ENCODE data around the gene SMIM44. TPM values are rescaled to one million over a fixed set of nuclear protein-coding genes. Genes with fewer than 3 reads are reported as not detected.

SMIM44 gene
- total RNA-seq, 1 donor from 2014 or later: not detected

DNA sequence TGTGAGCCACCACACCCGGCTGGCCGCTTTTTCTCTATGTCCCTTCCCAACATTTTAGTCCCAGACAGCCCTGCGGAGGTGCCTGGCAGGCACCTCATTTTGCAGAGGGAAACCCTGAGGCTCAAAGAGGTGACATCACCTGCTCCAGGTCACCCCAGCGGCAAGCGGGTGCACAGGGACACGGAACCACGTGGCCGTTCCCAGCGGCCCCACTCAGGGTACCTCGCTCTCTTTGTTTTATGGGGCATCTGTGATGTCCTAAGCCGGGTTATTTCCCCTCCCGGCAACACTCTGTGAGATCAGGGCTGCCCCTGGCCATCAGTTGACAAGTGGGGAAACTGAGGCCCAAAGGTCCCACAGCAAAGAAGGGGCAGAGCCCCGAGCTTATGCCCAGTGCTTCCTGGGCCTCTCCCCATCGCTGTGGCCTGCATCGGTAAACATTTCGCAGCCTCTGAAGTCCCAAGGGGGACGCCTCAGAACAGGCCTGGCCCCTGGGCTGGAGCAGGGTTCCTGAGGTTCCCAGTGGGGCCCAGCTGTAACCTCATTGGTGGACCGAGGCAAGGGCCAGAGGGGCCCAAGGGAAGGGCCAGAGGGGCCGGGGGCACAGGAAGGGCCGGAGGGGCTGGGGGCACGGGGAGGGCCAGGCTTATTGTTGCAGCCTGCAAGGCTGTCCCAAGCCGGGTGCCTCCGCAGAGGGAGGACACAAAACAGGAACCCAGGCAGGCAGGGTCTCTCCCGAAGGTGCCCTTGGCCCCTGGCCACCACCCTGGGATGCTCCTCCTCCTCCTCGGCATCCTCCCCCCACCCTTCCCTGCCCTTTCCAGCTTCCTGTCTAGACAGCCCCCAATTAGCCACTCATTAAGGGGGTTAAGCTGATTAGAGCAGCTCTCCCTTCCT lies 41.9 kb downstream of the SMIM44 start:
- no peak for DNase-seq (ENCODE audit: low spot score)

DNA sequence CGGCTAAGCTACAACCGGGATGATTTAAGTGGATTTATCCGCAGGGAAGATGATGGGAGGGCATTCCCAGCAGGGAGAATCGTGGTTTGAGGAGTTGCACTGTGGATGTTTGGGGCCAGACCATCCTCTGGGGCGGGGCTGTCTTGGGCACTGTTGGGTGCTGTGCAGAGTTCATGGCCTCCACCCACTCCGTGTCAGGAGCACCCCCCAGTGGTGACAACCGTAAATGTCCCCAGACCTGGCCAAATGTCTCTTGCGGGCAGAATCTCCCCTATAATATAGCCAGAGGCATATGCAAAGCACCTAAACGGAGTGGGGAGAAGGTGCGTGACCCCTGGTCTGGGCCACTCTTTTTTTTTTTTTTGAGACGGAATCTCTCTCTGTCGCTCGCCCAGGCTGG lies 43.2 kb downstream of the SMIM44 start:
- no peak for DNase-seq (ENCODE audit: low spot score)

DNA sequence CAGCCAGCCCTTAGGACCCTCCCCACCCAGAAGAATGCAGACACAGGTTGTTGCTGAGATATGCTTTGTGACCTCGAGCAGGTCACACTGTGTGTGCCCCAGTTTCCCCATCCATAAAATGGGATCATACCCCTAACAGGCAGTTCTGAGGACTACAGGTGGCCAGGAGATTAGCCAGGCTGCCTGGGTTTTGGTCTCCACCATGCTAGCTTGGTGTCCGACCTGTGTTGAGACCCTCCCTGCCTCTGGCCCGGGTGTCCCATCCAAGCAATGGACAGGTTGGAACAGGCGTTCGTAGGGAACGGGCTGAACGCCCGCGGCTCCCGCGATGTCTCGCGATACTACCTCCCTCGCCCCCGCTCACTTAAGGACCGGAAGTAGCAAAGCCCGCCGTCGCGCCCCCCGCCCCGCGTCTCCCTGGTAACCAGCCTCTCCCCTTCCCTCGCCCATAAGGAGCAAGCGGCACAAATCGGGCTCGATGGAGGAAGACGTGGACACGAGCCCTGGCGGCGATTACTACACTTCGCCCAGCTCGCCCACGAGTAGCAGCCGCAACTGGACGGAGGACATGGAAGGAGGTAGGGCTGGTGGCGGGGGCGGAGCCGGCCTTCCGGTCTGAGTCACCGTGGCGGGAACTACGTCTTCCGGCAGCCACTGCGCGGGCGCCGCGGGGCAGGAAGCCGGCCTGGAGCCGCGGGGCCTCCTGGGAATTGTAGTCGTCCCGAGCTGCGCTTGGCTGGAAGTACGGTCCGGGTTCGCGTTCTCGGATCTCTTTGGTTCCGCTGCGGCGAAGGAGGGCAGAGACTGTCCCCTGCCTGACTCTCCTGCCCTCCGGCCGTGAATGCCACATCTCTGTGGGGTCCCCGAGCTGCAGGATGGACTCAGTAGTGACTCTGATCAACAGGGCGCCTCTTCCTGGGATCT lies 48.3 kb downstream of the SMIM44 start:
- peak; percentile 96 for DNase-seq (ENCODE audit: low spot score)

DNA sequence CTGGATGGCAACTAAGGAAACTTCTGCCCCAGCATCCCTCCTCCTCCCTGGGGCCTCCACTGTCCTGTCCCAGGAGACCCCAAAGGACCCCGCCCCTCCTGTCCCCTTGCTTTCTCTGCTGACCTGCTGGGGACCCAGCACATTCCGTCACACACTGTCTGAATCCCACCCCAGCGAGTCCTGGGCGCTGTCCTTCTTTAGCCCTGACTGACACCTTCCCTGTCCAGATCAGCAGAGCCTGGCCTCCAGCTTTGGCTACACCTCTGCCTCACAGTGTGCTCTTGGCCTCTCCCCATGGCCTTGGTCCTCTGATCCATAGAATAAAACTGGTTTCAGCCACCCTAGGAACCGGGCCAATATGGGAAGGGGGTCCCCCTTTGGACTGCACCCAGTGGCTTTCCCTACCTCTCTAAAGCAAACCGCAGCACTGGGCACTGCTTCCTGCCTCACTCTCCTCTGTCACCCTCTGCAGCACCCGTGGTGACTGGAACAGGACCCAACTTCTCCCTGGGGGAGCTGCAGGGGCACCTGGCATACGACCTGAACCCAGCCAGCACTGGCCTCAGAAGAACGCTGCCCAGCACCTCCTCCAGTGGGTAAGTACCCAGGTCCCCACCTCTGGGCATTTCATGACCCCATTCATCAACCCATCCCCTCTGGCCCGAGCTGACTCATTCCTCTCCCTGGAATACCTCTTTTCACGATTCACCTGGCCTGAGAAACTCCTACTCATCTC lies 49.3 kb downstream of the SMIM44 start:
- no peak for DNase-seq (ENCODE audit: low spot score)

DNA sequence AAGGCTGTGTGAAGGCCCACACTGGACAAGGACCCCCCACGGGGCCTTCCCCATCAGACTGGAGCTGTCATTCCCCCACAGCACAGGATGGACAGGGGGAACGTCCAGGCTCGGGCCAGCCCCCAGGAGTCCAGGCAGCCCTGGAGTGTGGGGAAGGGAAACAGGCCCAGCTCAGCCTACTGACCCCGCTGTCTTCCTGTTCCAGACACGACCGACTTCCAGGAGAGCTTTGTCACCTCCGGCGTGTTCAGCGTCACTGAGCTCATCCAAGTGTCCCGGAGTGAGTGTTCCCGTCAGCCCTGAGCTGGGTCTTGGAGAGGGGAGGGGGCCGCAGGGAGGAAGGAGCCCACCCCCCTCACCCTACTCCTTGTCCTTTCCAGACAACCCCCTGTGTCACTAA lies 49.9 kb downstream of the SMIM44 start:
- DNase-seq (ENCODE audit: low spot score): no peak

Other genes with a start within 250 kb of the SMIM44 start
- gene NFIC, start 116.9 kb downstream of the SMIM44 start, total RNA-seq (ENCODE audit: insufficient read depth, low replicate concordance): 37.3 TPM
- gene SMIM24, start 2.9 kb downstream of the SMIM44 start, total RNA-seq (ENCODE audit: insufficient read depth, low replicate concordance): not detected
- gene DOHH, start 17.2 kb upstream of the SMIM44 start, total RNA-seq (ENCODE audit: insufficient read depth, low replicate concordance): 7.7 TPM
- gene FZR1, start 22.9 kb upstream of the SMIM44 start, total RNA-seq (ENCODE audit: insufficient read depth, low replicate concordance): 27.7 TPM
- not detected for gene TEKTIP1, start 55.7 kb upstream of the SMIM44 start, total RNA-seq (ENCODE audit: insufficient read depth, low replicate concordance)
- gene MFSD12, start 74.1 kb upstream of the SMIM44 start, total RNA-seq (ENCODE audit: insufficient read depth, low replicate concordance): 69.6 TPM
- gene HMG20B, start 89.5 kb upstream of the SMIM44 start, total RNA-seq (ENCODE audit: insufficient read depth, low replicate concordance): 38.5 TPM
- 0.24 TPM for gene GIPC3, start 102.0 kb upstream of the SMIM44 start, total RNA-seq (ENCODE audit: insufficient read depth, low replicate concordance)
- 1.9 TPM for gene TBXA2R, start 123.4 kb upstream of the SMIM44 start, total RNA-seq (ENCODE audit: insufficient read depth, low replicate concordance)
- 17.1 TPM for gene CACTIN, start 143.3 kb upstream of the SMIM44 start, total RNA-seq (ENCODE audit: insufficient read depth, low replicate concordance)
- 25.0 TPM for gene PIP5K1C, start 217.0 kb upstream of the SMIM44 start, total RNA-seq (ENCODE audit: insufficient read depth, low replicate concordance)
- gene TJP3, start 224.9 kb upstream of the SMIM44 start, total RNA-seq (ENCODE audit: insufficient read depth, low replicate concordance): not detected